Stimulated activated naive CD4-positive, alpha-beta T cell (primary cell): Measurements from ENCODE around the gene BCAS1.

ENCODE experiments used
- DNase-seq, 6 experiments: peaks; one replicate each; lab custom pipeline; 2025; lab: John Stamatoyannopoulos, UW

The BCAS1 gene

GRCh38 chr20:54047048-54047447 lies 23.3 kb downstream of the BCAS1 start:
- no peak for DNase-seq

- DNase-seq, result no peak
These were observed 26.2 kb downstream of the BCAS1 start for GRCh38 chr20:54044156-54044555.

GRCh38 chr20:54043076-54043967 lies 27.1 kb downstream of the BCAS1 start:
- DNase-seq, result no peak

- DNase-seq, result no peak
These were observed 28.4 kb downstream of the BCAS1 start for GRCh38 chr20:54042021-54042420.

GRCh38 chr20:54041336-54041735 lies 29.1 kb downstream of the BCAS1 start:
- no peak for DNase-seq

GRCh38 chr20:54040531-54040930 lies 29.9 kb downstream of the BCAS1 start:
- DNase-seq, result no peak

GRCh38 chr20:54038961-54039360 lies 31.4 kb downstream of the BCAS1 start:
- no peak for DNase-seq

GRCh38 chr20:54037525-54037924 lies 32.9 kb downstream of the BCAS1 start:
- DNase-seq, result no peak

- DNase-seq, result no peak
These were observed 40.8 kb downstream of the BCAS1 start for GRCh38 chr20:54029643-54030042.

- DNase-seq, result no peak
These were observed 41.2 kb downstream of the BCAS1 start for GRCh38 chr20:54029176-54029575.

GRCh38 chr20:54028276-54029011 lies 42.0 kb downstream of the BCAS1 start:
- DNase-seq, result no peak

- DNase-seq, result no peak
These were observed 42.7 kb downstream of the BCAS1 start for GRCh38 chr20:54027704-54028103.

GRCh38 chr20:54026295-54027064 lies 43.9 kb downstream of the BCAS1 start:
- DNase-seq, result no peak

GRCh38 chr20:54025251-54025771 lies 45.1 kb downstream of the BCAS1 start:
- no peak for DNase-seq

- DNase-seq, result no peak
These were observed 47.0 kb downstream of the BCAS1 start for GRCh38 chr20:54023406-54023805.

GRCh38 chr20:54021446-54022235 lies 48.8 kb downstream of the BCAS1 start:
- no peak for DNase-seq

- no peak for DNase-seq
These were observed 49.5 kb downstream of the BCAS1 start for GRCh38 chr20:54020868-54021267.

GRCh38 chr20:54020348-54020747 lies 50.0 kb downstream of the BCAS1 start:
- no peak for DNase-seq

GRCh38 chr20:54019585-54019984 lies 50.8 kb downstream of the BCAS1 start:
- DNase-seq, result no peak

- no peak for DNase-seq
These were observed 51.3 kb downstream of the BCAS1 start for GRCh38 chr20:54019127-54019526.

- DNase-seq, result no peak
These were observed 52.5 kb downstream of the BCAS1 start for GRCh38 chr20:54017846-54018245.
